Activated naive CD8-positive, alpha-beta T cell treated with anti-CD3 and anti-CD28 coated beads for 36 hours (primary cell): ENCODE measurements around the gene SLC23A2. TPM values are rescaled to one million over a fixed set of nuclear protein-coding genes. Genes with fewer than 3 reads are reported as not detected.
A peak's percentile ranks its signal among the peaks of the same experiment; 100 is the strongest.

Experiments
- DNase-seq: peaks from one replicate; pipeline ENCODE4 v3.0.0; 2021
- H3K27ac Mint-ChIP-seq: one replicate; pipeline ENCODE4 v1.8.0; 2022; ENCODE audit warnings: mild to moderate bottlenecking, moderate library complexity, mixed read lengths
- H3K27me3 Mint-ChIP-seq: one replicate; pipeline ENCODE4 v1.8.0; 2022; ENCODE audit warnings: mild to moderate bottlenecking, mixed read lengths
- H3K36me3 Mint-ChIP-seq: one replicate; pipeline ENCODE4 v1.8.0; 2021; ENCODE audit warnings: mild to moderate bottlenecking, mixed read lengths
- H3K4me1 Mint-ChIP-seq: one replicate; pipeline ENCODE4 v1.8.0; 2021; ENCODE audit warnings: mixed read lengths
- H3K4me3 Mint-ChIP-seq: one replicate; pipeline ENCODE4 v1.8.0; 2022; ENCODE audit warnings: mild to moderate bottlenecking, moderate library complexity, mixed read lengths
- H3K9me3 Mint-ChIP-seq: one replicate; pipeline ENCODE4 v1.8.0; 2022; ENCODE audit warnings: mixed read lengths
- total RNA-seq, 2 experiments: library from RNA; stranded (reverse); gene quantifications; one replicate each; pipeline ENCODE4 v1.2.3, GENCODE V29; 2021

Gene SLC23A2
- total RNA-seq, 2 experiments from 2014 or later = 23.2 TPM

DNA sequence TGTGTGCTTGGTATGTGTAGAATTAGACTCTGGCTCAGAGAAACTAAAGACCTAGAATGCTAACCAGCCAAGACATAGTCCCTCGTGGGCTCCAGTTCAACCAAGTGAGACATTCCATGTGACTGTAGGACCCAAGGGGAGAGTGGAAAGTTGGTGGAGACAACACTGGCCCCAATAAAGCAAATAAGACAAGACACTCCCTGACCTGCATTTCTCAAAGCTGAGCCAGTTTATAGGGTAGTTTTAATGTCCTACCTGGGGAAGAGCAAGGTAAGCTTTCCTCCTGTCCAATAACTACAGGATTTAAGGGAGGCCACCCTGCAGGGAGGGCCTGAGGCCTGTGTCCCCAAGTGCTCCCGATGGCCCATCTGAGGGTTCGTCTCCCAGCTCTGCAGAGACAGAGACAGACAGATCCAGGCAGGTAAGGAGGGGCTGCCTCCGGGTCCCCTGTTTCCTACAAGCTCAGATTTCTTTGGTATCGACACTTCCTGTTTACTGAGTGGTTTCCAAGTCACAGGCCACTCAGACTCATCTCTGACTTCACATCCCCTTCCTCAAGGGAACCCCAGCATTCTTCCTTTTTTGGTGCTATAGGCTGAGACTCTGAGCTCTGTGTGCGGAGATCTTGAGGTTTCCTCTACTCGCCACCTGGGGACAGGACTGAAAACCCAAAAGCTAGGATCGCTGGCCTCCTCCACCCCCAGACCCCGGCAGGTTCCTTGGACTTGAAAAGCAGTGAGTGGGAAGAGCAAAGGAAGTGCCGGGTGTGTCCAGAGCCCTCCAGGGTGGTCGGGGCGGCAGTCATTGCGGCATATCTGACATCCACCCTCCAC lies 187.2 kb downstream of the SLC23A2 start:
- Mint-ChIP-seq H3K4me1 (peaks cover 58% of the 10 kb centered on the region), H3K36me3 (peaks cover 55% of the 10 kb centered on the region), H3K9me3 (no peaks in the 10 kb centered on the region), H3K27me3 (no peaks in the 10 kb centered on the region), H3K27ac (peak overlapping the region; percentile 99), H3K4me3 (peak overlapping the region; percentile 90)
- no peak for DNase-seq

DNA sequence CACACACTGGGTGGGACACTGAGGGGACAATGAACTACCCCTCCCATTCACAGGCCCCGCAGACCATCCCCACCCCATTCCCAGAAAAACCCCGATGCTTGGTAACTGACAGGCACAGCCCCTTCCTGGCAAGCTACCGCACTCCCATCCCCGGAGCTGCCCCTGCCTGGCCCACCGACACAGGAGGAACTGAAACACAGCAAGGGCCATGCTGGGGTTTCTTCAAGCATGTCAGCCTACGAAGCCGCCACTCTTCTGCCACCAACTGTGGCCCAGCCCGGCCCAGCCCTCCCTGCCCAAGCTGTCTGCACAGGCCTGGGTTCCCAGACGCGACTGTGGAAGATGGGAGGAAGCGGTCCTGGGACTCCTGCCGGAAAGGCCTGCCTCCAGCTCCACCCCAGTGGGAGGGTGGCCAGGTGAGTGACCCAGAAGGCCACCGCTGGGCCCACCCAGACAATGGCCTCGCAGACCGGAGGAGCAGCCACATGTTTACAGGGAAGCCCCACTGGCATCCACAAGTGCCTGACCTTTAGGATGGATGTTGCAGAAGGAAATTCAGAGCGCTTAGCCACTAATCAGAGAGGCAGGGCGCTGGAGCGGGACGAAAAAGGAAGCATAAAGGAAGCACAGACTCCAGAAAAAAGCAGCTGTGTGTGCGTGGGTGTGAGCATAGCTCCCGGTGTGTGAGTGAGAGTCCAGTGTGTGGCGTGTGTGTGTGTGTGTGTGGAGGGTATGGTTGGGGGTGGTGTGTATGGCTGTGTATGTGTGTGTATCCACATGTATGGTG lies 188.0 kb downstream of the SLC23A2 start:
- Mint-ChIP-seq H3K4me3 (peak overlapping the region; percentile 90), H3K9me3 (no peaks in the 10 kb centered on the region), H3K36me3 (peaks cover 52% of the 10 kb centered on the region), H3K27me3 (no peaks in the 10 kb centered on the region), H3K27ac (peak overlapping the region; percentile 99), H3K4me1 (peaks cover 62% of the 10 kb centered on the region)
- peak; percentile 19 for DNase-seq

GRCh38 chr20:4812641-4813075 lies 188.7 kb downstream of the SLC23A2 start:
- peaks cover 49% of the 10 kb centered on the region for H3K36me3 Mint-ChIP-seq
- peak overlapping the region; percentile 99 for H3K27ac Mint-ChIP-seq
- peaks cover 66% of the 10 kb centered on the region for H3K4me1 Mint-ChIP-seq

GRCh38 chr20:4812216-4812615 lies 189.1 kb downstream of the SLC23A2 start:
- Mint-ChIP-seq H3K4me3 (peak overlapping the region; percentile 90), H3K27ac (peak overlapping the region; percentile 99), H3K27me3 (no peaks in the 10 kb centered on the region), H3K4me1 (peaks cover 68% of the 10 kb centered on the region), H3K36me3 (peaks cover 45% of the 10 kb centered on the region), H3K9me3 (no peaks in the 10 kb centered on the region)
- DNase-seq = no peak

More at GRCh38 chr20:4812641-4813075, 188.7 kb downstream of the SLC23A2 start:
- H3K27me3 Mint-ChIP-seq = no peaks in the 10 kb centered on the region
- H3K4me3 Mint-ChIP-seq = peak overlapping the region; percentile 90
- no peaks in the 10 kb centered on the region for H3K9me3 Mint-ChIP-seq
- DNase-seq = no peak

DNA sequence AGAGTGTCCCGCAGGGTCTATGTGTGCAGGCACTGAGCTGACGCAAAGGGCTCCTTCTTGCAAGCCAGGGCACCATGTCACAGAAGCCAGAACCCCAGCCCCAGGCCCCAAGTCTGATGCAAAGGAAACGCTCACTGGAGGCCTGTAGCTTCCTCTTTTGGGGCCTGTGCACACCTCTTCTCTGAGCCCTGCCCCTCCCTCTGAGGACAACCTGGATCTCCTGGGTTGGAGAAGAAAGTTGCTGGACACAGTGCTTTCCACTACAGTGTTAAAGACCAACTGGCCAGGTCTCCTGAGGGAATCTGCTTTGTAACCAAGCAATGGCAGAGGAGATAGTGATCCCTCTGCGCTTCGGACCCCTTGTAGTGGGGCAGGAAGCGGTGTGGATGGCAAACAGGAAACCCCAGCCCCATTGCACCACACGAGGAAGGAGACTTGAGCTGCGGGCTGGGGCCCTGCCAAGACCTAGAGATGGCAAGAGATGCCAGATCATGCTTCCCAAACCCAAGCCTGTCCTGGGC lies 189.6 kb downstream of the SLC23A2 start:
- DNase-seq = peak; percentile 51
- peaks cover 70% of the 10 kb centered on the region for H3K4me1 Mint-ChIP-seq
- H3K9me3 Mint-ChIP-seq = no peaks in the 10 kb centered on the region
- H3K27me3 Mint-ChIP-seq = no peaks in the 10 kb centered on the region
- peak overlapping the region; percentile 99 for H3K27ac Mint-ChIP-seq
- H3K4me3 Mint-ChIP-seq = peak overlapping the region; percentile 90
- H3K36me3 Mint-ChIP-seq = peaks cover 42% of the 10 kb centered on the region

DNA sequence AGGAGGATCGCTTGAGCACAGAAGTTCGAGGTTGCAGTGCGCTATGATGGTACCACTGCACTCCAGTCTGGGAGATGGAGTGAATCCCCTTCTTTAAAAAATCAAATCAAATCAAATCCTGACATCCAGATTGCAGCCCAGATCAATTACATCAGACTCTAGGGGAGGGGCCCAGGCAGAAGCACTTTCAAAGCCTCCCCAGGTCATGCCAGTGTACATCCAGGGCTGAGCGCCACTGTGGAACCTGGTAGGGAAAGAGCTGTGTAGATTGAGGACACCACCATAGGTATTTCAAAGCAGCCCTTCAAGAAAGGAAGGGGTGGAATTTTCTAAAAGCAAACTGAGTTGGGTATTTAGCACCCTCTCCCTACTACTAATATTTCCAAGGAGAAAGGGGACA lies 190.1 kb downstream of the SLC23A2 start:
- Mint-ChIP-seq H3K36me3 (peaks cover 45% of the 10 kb centered on the region), H3K27me3 (no peaks in the 10 kb centered on the region), H3K27ac (peak overlapping the region; percentile 99), H3K4me1 (peaks cover 74% of the 10 kb centered on the region), H3K9me3 (no peaks in the 10 kb centered on the region), H3K4me3 (no peak overlapping the region)
- DNase-seq = no peak

GRCh38 chr20:4810426-4811019 lies 190.8 kb downstream of the SLC23A2 start:
- H3K4me3 Mint-ChIP-seq = peak overlapping the region; percentile 33

GRCh38 chr20:4809707-4810106 lies 191.6 kb downstream of the SLC23A2 start:
- Mint-ChIP-seq H3K4me1 (peaks cover 73% of the 10 kb centered on the region), H3K27ac (no peak overlapping the region), H3K36me3 (peaks cover 42% of the 10 kb centered on the region), H3K27me3 (no peaks in the 10 kb centered on the region), H3K9me3 (no peaks in the 10 kb centered on the region), H3K4me3 (no peak overlapping the region)
- no peak for DNase-seq

More at GRCh38 chr20:4810426-4811019, 190.8 kb downstream of the SLC23A2 start:
- H3K4me1 Mint-ChIP-seq = peaks cover 76% of the 10 kb centered on the region
- peaks cover 46% of the 10 kb centered on the region for H3K36me3 Mint-ChIP-seq
- H3K27ac Mint-ChIP-seq = peak overlapping the region; percentile 32
- DNase-seq = no peak
- no peaks in the 10 kb centered on the region for H3K27me3 Mint-ChIP-seq
- no peaks in the 10 kb centered on the region for H3K9me3 Mint-ChIP-seq

DNA sequence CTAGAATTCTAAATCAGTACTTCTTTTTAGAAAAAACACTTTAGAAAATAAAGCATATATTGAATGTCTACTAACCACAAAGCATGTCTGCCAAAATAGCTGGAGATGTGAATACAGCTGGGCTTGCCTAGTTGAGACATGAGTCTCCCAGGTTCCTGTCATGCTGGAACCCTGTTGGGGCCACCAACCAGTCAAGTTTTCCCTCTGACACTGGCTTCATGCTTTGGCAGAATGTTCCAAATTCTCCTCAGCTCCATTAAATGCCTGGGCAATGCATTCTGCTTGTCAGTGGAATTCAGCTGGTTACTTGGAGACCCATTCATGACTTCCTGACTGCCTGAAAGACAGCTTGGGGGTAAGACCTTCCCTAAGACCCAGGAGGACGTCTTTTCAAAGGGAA lies 192.4 kb downstream of the SLC23A2 start:
- Mint-ChIP-seq H3K27ac (no peak overlapping the region), H3K4me3 (no peak overlapping the region), H3K4me1 (peaks cover 69% of the 10 kb centered on the region), H3K9me3 (no peaks in the 10 kb centered on the region), H3K36me3 (peaks cover 36% of the 10 kb centered on the region), H3K27me3 (no peaks in the 10 kb centered on the region)
- no peak for DNase-seq

- Mint-ChIP-seq H3K4me1 (peaks cover 42% of the 10 kb centered on the region), H3K36me3 (peaks cover 24% of the 10 kb centered on the region), H3K9me3 (no peaks in the 10 kb centered on the region), H3K27me3 (no peaks in the 10 kb centered on the region), H3K27ac (peak overlapping the region; percentile 39), H3K4me3 (no peak overlapping the region)
- no peak for DNase-seq
These were observed 195.5 kb downstream of the SLC23A2 start for GRCh38 chr20:4805663-4806449.

- peaks cover 41% of the 10 kb centered on the region for H3K36me3 Mint-ChIP-seq
- H3K4me1 Mint-ChIP-seq = peaks cover 26% of the 10 kb centered on the region
- no peak overlapping the region for H3K4me3 Mint-ChIP-seq
- H3K9me3 Mint-ChIP-seq = no peaks in the 10 kb centered on the region
- H3K27me3 Mint-ChIP-seq = no peaks in the 10 kb centered on the region
- no peak overlapping the region for H3K27ac Mint-ChIP-seq
- no peak for DNase-seq
These were observed 198.8 kb downstream of the SLC23A2 start for GRCh38 chr20:4802527-4802926.
